Thyroid gland (tissue), 4 donors: ENCODE results near the gene TBC1D23. TPM values are rescaled to one million over a fixed set of nuclear protein-coding genes. Genes with fewer than 3 reads are reported as not detected.

ENCODE experiments used
- DNase-seq, 2 donors: peaks; one replicate each; pipeline ENCODE4 v3.0.0-alpha.2; 2019
- H3K27ac ChIP-seq, 3 donors: fragments of 200-600 bp; sonication (generic); 1 replicate in 2 of 3; 2 replicates in 1 of 3; pipeline ENCODE4 v1.5.1; 2016 to 2019; ENCODE audit warnings: mild to moderate bottlenecking in 1 of 3, moderate library complexity in 1 of 3
- H3K27me3 ChIP-seq: fragments of 200-600 bp; sonication (generic); one replicate; pipeline ENCODE4 v1.5.1; 2019
- H3K36me3 ChIP-seq, 2 donors: fragments of 200-600 bp; sonication (generic); one replicate each; pipeline ENCODE4 v1.5.1; 2016 to 2019
- H3K4me1 ChIP-seq, 2 donors: fragments of 200-600 bp; sonication (generic); one replicate each; pipeline ENCODE4 v1.5.1; 2017 to 2019
- H3K4me3 ChIP-seq, 3 donors: fragments of 200-600 bp; sonication (generic); replicated peaks in 1 of 3; 1 replicate in 2 of 3; 2 replicates in 1 of 3; pipeline ENCODE4 v1.5.1; 2016; ENCODE audit warnings: mild to moderate bottlenecking in 1 of 3
- H3K9me3 ChIP-seq: fragments of 200-600 bp; sonication (generic); one replicate; pipeline ENCODE4 v1.5.1; 2017
- CTCF ChIP-seq, 6 experiments: fragments of 200-600 bp in 3 of 6; fragments of 450-650 bp in 3 of 6; sonication (generic) in 3 of 6; IDR thresholded peaks; one replicate each; pipeline ENCODE4 v1.5.1; 2016 to 2019; ENCODE audit warnings: antibody characterized with exemption in 6 of 6, mild to moderate bottlenecking in 2 of 6, inconsistent platforms in 1 of 6, moderate library complexity in 1 of 6
- POLR2A ChIP-seq, 2 donors: fragments of 450-650 bp; IDR thresholded peaks; one replicate each; pipeline ENCODE4 v1.6.1; 2017; ENCODE audit warnings: antibody characterized with exemption in 2 of 2, mild to moderate bottlenecking in 2 of 2, moderate library complexity in 1 of 2
- WGBS, 2 donors: methylation state at CpG; one replicate each; pipeline ENCODE4 v1.1.5; 2017; 5-methylcytosine and 5-hydroxymethylcytosine counted together
- intact Hi-C: fragments of 100-400 bp; cut with DNase I; formaldehyde crosslinking; loops from one replicate; pipeline ENCODE4 v1.15.1; 2023
- total RNA-seq, 4 donors: library from RNA; depleted of rRNA; stranded (reverse); fragments of >200 nt; gene quantifications; one replicate each; pipeline ENCODE4 v1.2.3, GENCODE V29; 2016

TBC1D23 gene
- total RNA-seq, 4 donors from 2014 or later: 35.9 to 104 (median 63.7) TPM

GRCh38 chr3:100352296-100353231 lies 91.8 kb downstream of the TBC1D23 start:
- TF ChIP-seq POLR2A (IDR thresholded peaks at IDR 0.05) (no peak), CTCF (IDR thresholded peaks at IDR 0.05) (no peak)
- Histone ChIP-seq H3K4me3 (no peak overlapping the region), H3K27me3 (no peaks in the 10 kb centered on the region), H3K36me3 (peaks cover 42 to 50% of the 10 kb centered on the region in 2 donors), H3K9me3 (no peaks in the 10 kb centered on the region), H3K27ac (no peak overlapping the region), H3K4me1 (no peaks in the 10 kb centered on the region)
- WGBS, 2 donors: 97% methylated on average over 8 to 10 of the region's 10 CpGs
- intact Hi-C loops: no loop called here
- DNase-seq: no peak

DNA sequence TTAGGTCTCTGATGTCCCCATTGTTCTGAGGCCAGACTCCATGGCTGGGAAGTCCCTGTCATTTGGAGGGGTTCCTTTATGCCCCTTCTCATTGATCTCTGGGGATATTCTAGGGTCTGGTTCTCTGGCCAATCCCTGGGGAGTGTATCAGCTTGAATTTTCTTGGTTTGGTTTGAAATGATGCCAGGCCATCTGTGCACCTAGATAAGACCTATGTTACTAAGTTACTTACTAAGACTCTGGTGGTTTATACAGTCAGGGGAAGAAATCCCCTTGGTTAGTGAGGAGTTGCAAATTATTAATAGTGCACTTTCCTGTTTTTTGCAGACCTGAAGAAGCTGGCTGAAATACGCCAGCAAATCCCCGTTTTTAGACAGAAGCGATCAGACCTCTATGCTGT lies 94.1 kb downstream of the TBC1D23 start:
- 97 to 98% methylated on average over 3 of the region's 3 CpGs for WGBS, 2 donors
- Histone ChIP-seq H3K27me3 (no peaks in the 10 kb centered on the region), H3K27ac (no peak overlapping the region), H3K4me1 (peaks cover 0 to 6% of the 10 kb centered on the region in 2 donors), H3K36me3 (peaks cover 29 to 38% of the 10 kb centered on the region in 2 donors), H3K4me3 (no peak overlapping the region), H3K9me3 (no peaks in the 10 kb centered on the region)
- no peak for DNase-seq
- TF ChIP-seq CTCF (IDR thresholded peaks at IDR 0.05): no peak
- TF ChIP-seq POLR2A (IDR thresholded peaks at IDR 0.05): no peak
- intact Hi-C loops: no loop called here

DNA sequence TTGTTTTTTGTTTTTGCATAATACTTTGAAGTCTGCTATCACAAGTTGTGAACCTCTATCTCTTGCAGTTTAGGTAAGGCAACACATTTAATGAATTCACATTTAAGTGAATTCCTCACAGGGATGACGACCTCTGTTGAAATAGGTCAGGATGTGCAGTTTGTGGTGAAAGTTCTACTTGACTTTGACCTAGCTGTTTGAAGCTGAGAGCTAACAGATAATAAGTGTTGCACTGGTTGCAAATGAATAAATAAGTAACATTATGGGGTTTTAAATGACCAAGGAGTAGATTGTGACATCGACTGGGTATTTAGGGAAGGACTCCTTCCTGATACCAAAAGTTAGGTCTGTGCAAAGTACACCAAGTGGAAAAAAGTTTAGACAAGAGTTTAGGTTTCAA lies 97.6 kb downstream of the TBC1D23 start:
- no peaks in the 10 kb centered on the region for H3K9me3 ChIP-seq
- DNase-seq: no peak
- H3K36me3 ChIP-seq: peaks cover 23 to 24% of the 10 kb centered on the region in 2 donors
- H3K4me3 ChIP-seq: no peak overlapping the region
- intact Hi-C loops: no loop called here
- H3K27ac ChIP-seq: no peak overlapping the region
- 81 to 83% methylated on average over 2 of the region's 2 CpGs for WGBS, 2 donors
- peaks cover 0 to 6% of the 10 kb centered on the region in 2 donors for H3K4me1 ChIP-seq
- H3K27me3 ChIP-seq: no peaks in the 10 kb centered on the region
- TF ChIP-seq CTCF (IDR thresholded peaks at IDR 0.05): no peak
- no peak for TF ChIP-seq POLR2A (IDR thresholded peaks at IDR 0.05)

- WGBS, 2 donors: 95 to 96% methylated on average over 3 of the region's 3 CpGs
Measured at GRCh38 chr3:100359035-100359434, 98.2 kb downstream of the TBC1D23 start.

More at GRCh38 chr3:100359035-100359434, 98.2 kb downstream of the TBC1D23 start:
- no peaks in the 10 kb centered on the region for H3K9me3 ChIP-seq
- no peaks in the 10 kb centered on the region for H3K27me3 ChIP-seq
- peaks cover 0 to 6% of the 10 kb centered on the region in 2 donors for H3K4me1 ChIP-seq
- TF ChIP-seq POLR2A (IDR thresholded peaks at IDR 0.05) (no peak), CTCF (IDR thresholded peaks at IDR 0.05) (no peak)
- H3K36me3 ChIP-seq: peaks cover 22 to 25% of the 10 kb centered on the region in 2 donors
- H3K4me3 ChIP-seq: no peak overlapping the region
- H3K27ac ChIP-seq: no peak overlapping the region
- intact Hi-C loops: no loop called here
- DNase-seq: no peak
